VCaP (cell line): ENCODE results near the gene C1orf210.

Source experiments
- H3K27ac ChIP-seq: fragments of 450-650 bp; 2 replicates; pipeline ENCODE4 v1.5.1; 2017
- TF ChIP-seq, protein P1 (sequence below): fragments of 450-650 bp; conservative IDR thresholded peaks from 2 replicates; pipeline ENCODE4 v1.5.1; 2017; ENCODE audit warnings: mild to moderate bottlenecking, moderate library complexity

The C1orf210 gene

DNA sequence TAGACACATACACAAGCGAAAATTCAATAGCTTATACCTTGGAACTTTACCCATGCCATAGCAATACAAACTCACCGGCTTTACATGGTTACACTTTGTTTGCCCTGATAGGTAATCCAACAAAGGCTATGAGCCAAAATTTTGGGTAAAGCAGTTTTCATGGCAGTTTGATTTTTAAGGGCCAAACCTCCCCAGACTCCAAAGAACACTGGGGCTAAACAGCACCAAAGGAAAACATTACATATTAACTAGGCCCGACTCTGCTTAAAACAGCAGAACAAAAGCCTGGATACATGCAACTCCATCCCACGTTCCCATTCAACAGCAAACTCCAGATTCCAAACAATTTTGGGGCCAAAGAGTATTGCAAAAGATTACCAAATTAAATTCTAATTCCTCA is 19.9 kb downstream of the C1orf210 start:
- no peak overlapping the region; the same call in 1 of the 2 replicates for H3K27ac ChIP-seq
- TF ChIP-seq, protein P1, sequence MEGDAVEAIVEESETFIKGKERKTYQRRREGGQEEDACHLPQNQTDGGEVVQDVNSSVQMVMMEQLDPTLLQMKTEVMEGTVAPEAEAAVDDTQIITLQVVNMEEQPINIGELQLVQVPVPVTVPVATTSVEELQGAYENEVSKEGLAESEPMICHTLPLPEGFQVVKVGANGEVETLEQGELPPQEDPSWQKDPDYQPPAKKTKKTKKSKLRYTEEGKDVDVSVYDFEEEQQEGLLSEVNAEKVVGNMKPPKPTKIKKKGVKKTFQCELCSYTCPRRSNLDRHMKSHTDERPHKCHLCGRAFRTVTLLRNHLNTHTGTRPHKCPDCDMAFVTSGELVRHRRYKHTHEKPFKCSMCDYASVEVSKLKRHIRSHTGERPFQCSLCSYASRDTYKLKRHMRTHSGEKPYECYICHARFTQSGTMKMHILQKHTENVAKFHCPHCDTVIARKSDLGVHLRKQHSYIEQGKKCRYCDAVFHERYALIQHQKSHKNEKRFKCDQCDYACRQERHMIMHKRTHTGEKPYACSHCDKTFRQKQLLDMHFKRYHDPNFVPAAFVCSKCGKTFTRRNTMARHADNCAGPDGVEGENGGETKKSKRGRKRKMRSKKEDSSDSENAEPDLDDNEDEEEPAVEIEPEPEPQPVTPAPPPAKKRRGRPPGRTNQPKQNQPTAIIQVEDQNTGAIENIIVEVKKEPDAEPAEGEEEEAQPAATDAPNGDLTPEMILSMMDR: no peak

DNA sequence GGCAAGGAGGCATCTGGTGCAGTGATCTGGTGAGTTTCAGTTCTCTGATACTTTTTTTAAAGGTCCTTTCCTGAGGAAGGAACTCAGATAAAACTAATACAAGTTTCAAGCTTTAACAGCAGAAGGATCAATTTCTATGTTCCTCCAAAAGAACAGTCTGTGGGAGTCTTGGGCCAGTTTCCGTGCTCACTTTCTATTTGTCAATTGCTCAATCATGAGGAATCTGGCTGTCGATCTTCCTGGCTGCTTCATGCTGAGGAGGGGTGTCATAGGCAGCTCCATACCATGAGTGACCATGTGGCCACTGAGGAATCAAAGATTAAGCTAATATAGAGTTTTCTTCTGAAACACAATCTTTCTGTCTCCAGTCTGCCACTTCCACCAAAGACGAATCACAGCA is 27.0 kb downstream of the C1orf210 start:
- no peak overlapping the region for H3K27ac ChIP-seq
- TF ChIP-seq, protein P1: no peak

DNA sequence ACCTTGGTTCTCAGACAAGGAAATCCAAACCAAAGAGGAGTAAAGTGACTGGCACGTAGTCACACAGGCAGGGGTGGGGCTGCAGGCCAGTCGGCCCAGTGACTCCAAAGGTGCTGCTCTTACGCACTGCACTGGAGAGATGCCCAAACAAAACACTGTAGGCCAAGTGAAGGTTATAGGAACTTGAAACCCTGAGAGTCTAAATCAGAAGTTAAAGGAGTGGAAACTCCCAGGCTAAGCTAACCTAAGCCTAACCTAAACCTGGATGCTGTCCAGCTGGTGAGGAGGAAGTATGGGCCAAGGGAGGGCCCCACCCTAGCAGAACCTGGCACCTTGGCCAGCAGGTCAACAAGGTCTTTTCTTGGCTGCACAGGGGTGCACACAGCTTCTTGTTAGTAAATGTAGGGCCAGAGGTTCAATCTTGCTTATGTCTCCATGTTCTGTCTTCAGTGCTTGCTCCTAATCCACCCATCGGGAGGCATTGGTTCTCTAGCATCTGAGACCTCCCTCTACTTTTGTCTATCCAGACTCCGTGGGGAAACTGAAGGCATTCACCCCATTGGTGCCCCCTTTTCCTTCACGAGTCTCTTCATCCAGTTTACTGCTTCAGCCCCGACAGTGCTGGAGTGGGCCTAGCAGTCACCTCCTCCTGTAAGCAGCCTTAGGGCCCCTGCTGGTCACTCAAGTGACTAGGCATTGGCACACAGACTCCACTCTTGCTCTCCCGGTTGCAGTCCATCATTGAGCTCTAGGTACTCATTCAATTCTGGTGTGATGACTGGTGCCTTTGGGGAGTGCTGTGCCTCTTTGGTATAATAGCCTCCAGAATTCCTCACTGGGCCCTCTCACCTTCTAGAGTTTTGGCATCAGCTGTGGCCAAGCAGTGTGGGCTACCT is 28.5 kb downstream of the C1orf210 start:
- H3K27ac ChIP-seq: no peak overlapping the region
- TF ChIP-seq, protein P1: no peak

DNA sequence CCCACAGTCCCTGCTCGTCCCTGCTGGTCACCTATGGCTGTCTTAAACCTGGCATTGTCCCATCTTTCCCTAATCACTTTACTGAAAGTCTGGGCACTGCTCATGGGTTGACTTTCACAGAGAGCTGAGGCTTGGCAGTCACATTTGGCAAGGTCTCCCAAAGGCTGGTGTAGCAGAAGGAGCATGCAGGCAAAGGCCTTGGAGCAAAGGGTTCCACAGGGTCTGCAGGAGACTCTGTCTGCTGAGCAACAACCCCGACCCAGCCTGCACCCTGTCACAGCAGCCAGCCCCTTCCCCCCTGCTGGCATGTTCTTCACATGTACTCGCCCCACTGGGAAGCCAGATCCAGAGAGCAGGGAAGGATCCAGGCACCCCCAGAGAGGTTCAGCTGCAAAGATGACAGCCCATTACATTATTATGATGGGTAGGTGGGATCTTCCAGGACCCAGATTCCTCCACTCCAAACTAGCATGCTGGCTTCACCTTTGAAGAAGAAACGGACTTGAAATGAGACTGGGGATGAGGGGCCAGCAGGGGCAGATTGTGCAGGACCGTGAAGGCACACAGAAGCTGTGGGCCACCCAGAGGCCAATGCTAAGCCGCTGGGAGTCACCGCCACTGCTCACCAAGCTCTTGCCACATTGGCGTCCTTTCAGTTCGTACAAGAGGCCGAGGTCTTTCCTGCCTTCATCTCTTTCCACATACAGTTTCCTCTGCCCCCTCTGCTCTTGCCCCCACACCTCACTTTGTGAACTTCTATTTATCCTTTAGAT is 29.8 kb downstream of the C1orf210 start:
- no peak overlapping the region for H3K27ac ChIP-seq
- TF ChIP-seq, protein P1: no peak

DNA sequence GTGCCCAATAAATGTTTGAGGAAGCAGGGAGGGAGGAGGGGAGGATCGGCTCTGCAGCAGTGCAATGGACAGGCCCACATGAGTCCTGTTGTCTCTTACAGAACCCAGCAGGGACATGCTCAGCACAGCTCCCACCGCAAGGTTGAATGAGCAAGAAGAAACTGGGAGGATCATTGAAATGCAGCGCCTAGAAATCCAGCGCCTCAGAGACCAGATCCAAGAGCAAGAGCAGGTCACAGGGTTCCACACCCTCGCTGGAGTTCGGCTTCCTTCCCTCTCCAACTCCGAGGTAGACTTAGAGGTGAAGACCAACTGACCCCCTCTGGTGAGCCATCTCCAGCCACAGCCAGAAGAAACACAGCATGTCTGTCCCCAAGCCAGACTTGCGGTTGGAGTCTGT is 31.5 kb downstream of the C1orf210 start:
- H3K27ac ChIP-seq: no peak overlapping the region

DNA sequence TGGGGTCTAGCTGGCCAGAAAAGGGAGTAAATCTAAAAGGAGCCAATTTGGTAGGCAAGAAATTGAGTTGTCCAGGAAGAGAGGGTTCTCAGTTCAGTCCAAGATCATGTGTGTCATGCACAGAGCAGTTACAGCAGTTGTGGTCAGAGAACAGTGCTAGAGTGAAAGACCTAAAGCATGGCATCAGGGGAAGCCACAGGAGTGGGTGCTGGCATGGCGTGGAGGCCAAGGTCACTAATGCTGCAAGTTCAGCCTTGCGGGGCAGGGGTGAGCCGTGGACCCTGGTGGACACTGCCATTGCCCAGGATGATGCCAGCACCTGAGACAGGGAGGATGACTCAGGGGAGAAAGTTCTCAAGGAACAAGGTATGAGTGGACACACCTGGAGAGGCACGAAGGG is 32.2 kb downstream of the C1orf210 start:
- no peak overlapping the region for H3K27ac ChIP-seq
- TF ChIP-seq, protein P1: no peak

More for the DNA sequence above, 31.5 kb downstream of the C1orf210 start:
- TF ChIP-seq, protein P1: no peak

DNA sequence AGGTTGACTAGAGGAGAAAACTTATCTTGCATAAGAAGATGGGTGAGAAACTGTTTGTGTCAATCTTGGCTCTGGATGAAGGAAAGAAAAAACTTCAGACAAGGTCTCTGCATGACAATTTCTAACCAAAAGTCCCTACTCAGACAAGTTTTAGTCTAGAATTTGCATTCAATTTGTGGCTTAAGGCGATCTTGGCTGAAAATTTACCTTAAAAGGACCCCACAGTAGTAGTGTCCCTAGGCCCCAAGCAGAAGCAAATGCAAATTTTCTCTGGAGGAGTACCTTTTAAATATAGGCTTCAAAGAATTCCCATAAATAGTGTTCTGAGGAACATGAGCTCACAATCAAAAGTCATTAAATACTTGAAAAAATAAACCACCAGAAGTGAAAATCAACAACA is 33.2 kb downstream of the C1orf210 start:
- TF ChIP-seq, protein P1: no peak
- H3K27ac ChIP-seq: no peak overlapping the region
